Loucy (cell line): Measurements from ENCODE around the gene INO80B.

ENCODE experiments used
- H2AFZ ChIP-seq: fragments of 200-600 bp; sonication (generic); 2 replicates; pipeline ENCODE4 v1.6.0; 2016; ENCODE audit warnings: antibody characterized with exemption, mild to moderate bottlenecking, low read length, moderate library complexity
- H3F3A ChIP-seq: fragments of 200-600 bp; 2 replicates; pipeline ENCODE4 v1.6.0; 2016; ENCODE audit warnings: antibody characterized with exemption, low read depth, mild to moderate bottlenecking
- H3K27me3 ChIP-seq: fragments of 200-600 bp; sonication (generic); 2 replicates; pipeline ENCODE4 v1.6.1; 2014; ENCODE audit warnings: low read length, mild to moderate bottlenecking; ENCODE audit not compliant: insufficient read depth, poor library complexity, severe bottlenecking
- H3K36me3 ChIP-seq: fragments of 200-600 bp; sonication (generic); 2 replicates; pipeline ENCODE4 v1.6.1; 2016; ENCODE audit warnings: low read length; ENCODE audit not compliant: insufficient read depth
- H3K4me1 ChIP-seq: fragments of 200-600 bp; sonication (generic); 2 replicates; pipeline ENCODE4 v1.5.1; 2014; ENCODE audit warnings: low read length, mild to moderate bottlenecking; ENCODE audit not compliant: insufficient read depth, poor library complexity, severe bottlenecking
- H3K4me2 ChIP-seq: fragments of 200-600 bp; sonication (generic); 2 replicates; pipeline ENCODE4 v1.6.0; 2014; ENCODE audit warnings: antibody characterized with exemption, low read length, low read depth, mild to moderate bottlenecking; ENCODE audit not compliant: poor library complexity, severe bottlenecking
- H3K4me3 ChIP-seq: fragments of 200-600 bp; sonication (generic); 2 replicates; pipeline ENCODE4 v1.5.1; 2014; ENCODE audit warnings: low read length, mild to moderate bottlenecking, mixed read lengths; ENCODE audit not compliant: poor library complexity, severe bottlenecking
- H3K79me2 ChIP-seq: fragments of 200-600 bp; sonication (generic); 2 replicates; pipeline ENCODE4 v1.6.1; 2014; ENCODE audit warnings: low read length; ENCODE audit not compliant: insufficient read depth
- H3K9ac ChIP-seq: fragments of 200-600 bp; sonication (generic); 2 replicates; pipeline ENCODE4 v1.6.0; 2014; ENCODE audit warnings: mild to moderate bottlenecking, low read depth, low read length, moderate library complexity; ENCODE audit not compliant: poor library complexity, severe bottlenecking
- H3K9me2 ChIP-seq: fragments of 200-600 bp; sonication (generic); replicated peaks from 2 replicates; pipeline ENCODE4 v1.6.1; 2016; ENCODE audit warnings: low read depth, low read length, mixed read lengths
- H3K9me3 ChIP-seq: fragments of 200-600 bp; sonication (generic); 2 replicates; pipeline ENCODE4 v1.6.1; 2014; ENCODE audit warnings: mild to moderate bottlenecking, antibody characterized with exemption, low read length, low read depth; ENCODE audit not compliant: insufficient read depth
- H4K20me1 ChIP-seq: fragments of 200-600 bp; sonication (generic); 2 replicates; pipeline ENCODE4 v1.6.0; 2014; ENCODE audit warnings: antibody characterized with exemption, low read length, mild to moderate bottlenecking; ENCODE audit not compliant: insufficient read depth, poor library complexity, severe bottlenecking
- EZH2phosphoT487 ChIP-seq: fragments of 200-600 bp; IDR thresholded peaks from 2 replicates; pipeline ENCODE4 v1.6.1; 2018; ENCODE audit warnings: antibody characterized with exemption, mild to moderate bottlenecking, moderate library complexity, borderline replicate concordance
- TF ChIP-seq, protein P1 (sequence below): fragments of 200-600 bp; sonication (generic); conservative IDR thresholded peaks from 2 replicates; pipeline ENCODE4 v1.5.1; 2014; ENCODE audit warnings: mild to moderate bottlenecking, antibody characterized with exemption, low read length

Gene INO80B

DNA sequence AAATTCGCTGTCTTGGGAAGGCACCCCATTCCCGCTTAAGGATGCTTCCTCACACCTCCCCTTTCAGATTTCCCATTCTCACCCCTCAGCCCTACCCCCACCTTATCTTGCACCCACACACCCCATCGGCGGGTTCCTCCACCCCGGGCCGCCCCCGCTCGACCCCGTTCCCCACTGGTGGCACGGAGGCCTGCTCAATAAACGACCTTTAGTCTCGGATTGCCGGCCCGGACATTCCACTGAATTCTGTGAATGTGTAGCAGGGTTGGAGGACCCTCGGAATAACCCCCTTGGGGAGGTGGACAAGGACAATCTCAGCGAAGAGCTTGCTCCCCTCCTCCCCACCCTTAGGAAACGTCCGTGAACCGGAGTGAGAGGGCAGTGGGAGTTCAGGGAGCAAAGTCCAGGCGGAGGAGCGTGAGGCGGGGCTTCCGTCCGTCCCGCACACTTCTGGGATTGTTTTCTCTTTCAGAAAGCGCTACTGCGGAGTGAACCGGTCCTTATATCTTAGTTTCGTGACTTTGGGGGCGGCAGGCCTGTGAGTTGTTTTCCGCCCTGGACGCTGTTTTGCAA, 47.3 kb downstream of the INO80B start:
- H3K27me3 ChIP-seq, result no peaks in the 10 kb centered on the region
- H2AFZ ChIP-seq, result 0 out of 2 replicates have a peak overlapping the region, but pooled peaks have one; percentile 83
- TF ChIP-seq EZH2phosphoT487, result no peak
- TF ChIP-seq, protein P1, sequence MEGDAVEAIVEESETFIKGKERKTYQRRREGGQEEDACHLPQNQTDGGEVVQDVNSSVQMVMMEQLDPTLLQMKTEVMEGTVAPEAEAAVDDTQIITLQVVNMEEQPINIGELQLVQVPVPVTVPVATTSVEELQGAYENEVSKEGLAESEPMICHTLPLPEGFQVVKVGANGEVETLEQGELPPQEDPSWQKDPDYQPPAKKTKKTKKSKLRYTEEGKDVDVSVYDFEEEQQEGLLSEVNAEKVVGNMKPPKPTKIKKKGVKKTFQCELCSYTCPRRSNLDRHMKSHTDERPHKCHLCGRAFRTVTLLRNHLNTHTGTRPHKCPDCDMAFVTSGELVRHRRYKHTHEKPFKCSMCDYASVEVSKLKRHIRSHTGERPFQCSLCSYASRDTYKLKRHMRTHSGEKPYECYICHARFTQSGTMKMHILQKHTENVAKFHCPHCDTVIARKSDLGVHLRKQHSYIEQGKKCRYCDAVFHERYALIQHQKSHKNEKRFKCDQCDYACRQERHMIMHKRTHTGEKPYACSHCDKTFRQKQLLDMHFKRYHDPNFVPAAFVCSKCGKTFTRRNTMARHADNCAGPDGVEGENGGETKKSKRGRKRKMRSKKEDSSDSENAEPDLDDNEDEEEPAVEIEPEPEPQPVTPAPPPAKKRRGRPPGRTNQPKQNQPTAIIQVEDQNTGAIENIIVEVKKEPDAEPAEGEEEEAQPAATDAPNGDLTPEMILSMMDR, result no peak
- no peaks in the 10 kb centered on the region for H3K9me2 ChIP-seq
- H3K79me2 ChIP-seq, result peaks cover 23% of the 10 kb centered on the region
- H3K4me3 ChIP-seq, result peak overlapping the region; percentile 77
- no peaks in the 10 kb centered on the region for H3K9me3 ChIP-seq
- no peaks in the 10 kb centered on the region for H4K20me1 ChIP-seq
- peak overlapping the region; percentile 99 for H3K4me2 ChIP-seq
- H3K9ac ChIP-seq, result peak overlapping the region; percentile 80
- H3K36me3 ChIP-seq, result no peaks in the 10 kb centered on the region
- no peaks in the 10 kb centered on the region for H3F3A ChIP-seq
- peaks cover 18% of the 10 kb centered on the region for H3K4me1 ChIP-seq

DNA sequence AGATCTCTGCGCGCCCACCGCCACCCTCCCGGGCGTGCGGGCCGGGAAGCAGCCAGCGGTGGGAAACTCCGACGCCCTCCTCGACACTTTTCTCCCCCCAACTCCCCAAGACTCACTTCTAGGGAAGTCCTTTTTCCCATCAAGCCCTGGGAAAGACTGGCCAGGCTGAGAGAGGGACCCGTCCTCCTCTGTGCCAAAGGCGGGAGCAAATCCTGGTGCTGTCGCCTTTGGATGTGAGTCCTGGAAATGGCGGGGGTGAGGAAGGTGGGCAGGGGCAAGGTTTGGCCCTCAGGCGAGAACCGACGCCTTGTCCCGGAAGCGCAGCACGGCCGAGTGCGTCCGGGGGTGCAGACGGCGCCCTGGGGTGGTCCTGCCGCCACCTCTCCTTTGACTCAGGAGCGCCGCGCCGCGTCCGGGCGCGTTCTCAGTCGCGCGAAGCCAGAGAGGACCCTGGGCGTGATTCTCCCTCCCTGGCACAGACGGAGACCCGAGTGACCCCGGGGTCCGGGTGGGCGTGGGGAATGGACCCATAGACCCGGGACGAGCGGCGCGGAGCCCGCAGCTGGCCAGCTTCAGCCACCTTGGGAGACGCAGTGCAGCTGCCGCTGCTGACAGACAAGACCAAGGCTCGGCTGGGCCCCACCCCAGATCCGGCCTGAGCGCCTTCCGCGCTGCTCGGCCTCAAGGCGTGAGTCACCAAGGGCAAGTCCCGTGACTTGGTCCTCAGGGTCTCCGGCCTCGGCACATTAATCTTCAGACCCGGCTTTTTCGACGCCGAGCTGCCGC, 48.0 kb downstream of the INO80B start:
- no peaks in the 10 kb centered on the region for H3F3A ChIP-seq
- peak overlapping the region; percentile 77 for H3K4me3 ChIP-seq
- peak overlapping the region; percentile 99 for H3K4me2 ChIP-seq
- no peaks in the 10 kb centered on the region for H4K20me1 ChIP-seq
- peaks cover 20% of the 10 kb centered on the region for H3K4me1 ChIP-seq
- H3K79me2 ChIP-seq, result peaks cover 23% of the 10 kb centered on the region
- H3K9ac ChIP-seq, result peak overlapping the region; percentile 80
- H3K27me3 ChIP-seq, result no peaks in the 10 kb centered on the region
- H3K9me2 ChIP-seq, result no peaks in the 10 kb centered on the region
- H3K36me3 ChIP-seq, result no peaks in the 10 kb centered on the region
- peak overlapping the region; percentile 83 for H2AFZ ChIP-seq
- no peak for TF ChIP-seq EZH2phosphoT487
- TF ChIP-seq, protein P1, result peak; percentile 53
- no peaks in the 10 kb centered on the region for H3K9me3 ChIP-seq

DNA sequence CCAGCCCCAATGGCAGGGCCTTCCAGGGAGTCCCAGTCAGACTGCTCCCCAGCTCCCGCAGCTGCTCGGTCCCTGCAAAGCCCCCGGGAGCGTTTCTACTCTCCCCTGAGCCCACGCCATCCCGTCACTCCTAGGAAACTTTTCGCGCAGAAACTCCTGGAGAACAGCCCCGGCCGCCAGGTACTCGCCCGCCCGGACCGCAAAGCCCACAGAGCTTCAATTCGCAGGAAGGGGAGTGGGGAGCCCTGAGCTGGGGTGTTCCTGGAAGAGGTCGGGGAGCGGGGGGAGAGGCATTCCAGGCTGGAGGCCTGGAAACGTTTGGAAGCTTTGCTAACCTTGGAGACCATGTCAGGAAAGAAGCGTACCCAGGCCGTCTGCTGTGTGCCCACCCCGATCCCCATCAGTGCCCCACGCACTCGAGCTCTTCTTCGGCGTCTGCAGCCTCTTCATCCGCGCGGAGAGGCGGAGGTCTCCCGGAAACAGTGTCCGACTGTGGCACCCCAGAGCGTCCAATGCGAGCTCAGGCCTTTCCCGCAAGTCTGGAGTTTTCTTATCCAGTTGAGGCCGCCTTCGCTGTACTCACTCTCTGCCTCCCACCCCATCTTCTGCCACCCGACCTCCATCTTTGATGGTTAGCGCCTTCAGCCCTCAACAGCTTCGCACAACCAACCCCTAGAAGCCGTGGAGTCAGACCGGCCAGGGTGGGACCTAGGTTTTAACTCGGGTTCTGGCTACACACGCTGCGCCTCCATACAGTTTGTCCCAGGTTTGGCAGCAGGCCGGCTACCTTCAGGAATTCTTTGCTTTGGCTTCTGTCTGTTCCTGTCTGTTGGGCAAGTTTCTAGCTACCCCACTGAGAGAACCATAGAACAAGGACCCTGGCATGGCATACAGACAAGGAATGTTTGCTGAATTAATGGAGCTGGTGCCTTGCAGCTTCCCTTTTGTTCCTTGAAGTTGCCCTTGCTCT, 48.9 kb downstream of the INO80B start:
- no peaks in the 10 kb centered on the region for H3K36me3 ChIP-seq
- peaks cover 23% of the 10 kb centered on the region for H3K79me2 ChIP-seq
- peak overlapping the region; percentile 83 for H2AFZ ChIP-seq
- H3K4me3 ChIP-seq, result peak overlapping the region; percentile 77
- no peaks in the 10 kb centered on the region for H3K9me2 ChIP-seq
- no peaks in the 10 kb centered on the region for H3K9me3 ChIP-seq
- no peaks in the 10 kb centered on the region for H3F3A ChIP-seq
- no peaks in the 10 kb centered on the region for H3K27me3 ChIP-seq
- TF ChIP-seq EZH2phosphoT487, result no peak
- TF ChIP-seq, protein P1, result no peak
- H3K9ac ChIP-seq, result peak overlapping the region; percentile 80
- peak overlapping the region; percentile 99 for H3K4me2 ChIP-seq
- peaks cover 27% of the 10 kb centered on the region for H3K4me1 ChIP-seq
- H4K20me1 ChIP-seq, result no peaks in the 10 kb centered on the region
